HEK293 (cell line): Measurements from ENCODE around the gene PLPP6.

ENCODE experiments used
- CTCF ChIP-seq: fragments of 450-650 bp; formaldehyde crosslinking; IDR thresholded peaks from 2 replicates; pipeline ENCODE4 v1.5.1; 2016; ENCODE audit warnings: missing biosample characterization, missing genetic modification characterization
- MYNN ChIP-seq: fragments of 450-650 bp; formaldehyde crosslinking; IDR thresholded peaks from 2 replicates; pipeline ENCODE4 v1.5.1; 2016; ENCODE audit warnings: missing biosample characterization, missing genetic modification characterization, borderline replicate concordance
- SP2 ChIP-seq: fragments of 450-650 bp; formaldehyde crosslinking; IDR thresholded peaks from 2 replicates; pipeline ENCODE4 v1.5.1; 2016; ENCODE audit warnings: missing biosample characterization, missing genetic modification characterization
- ZNF138 ChIP-seq: fragments of 450-650 bp; formaldehyde crosslinking; IDR thresholded peaks from 2 replicates; pipeline ENCODE4 v1.5.1; 2016; ENCODE audit warnings: missing biosample characterization, missing genetic modification characterization, borderline replicate concordance
- ZNF501 ChIP-seq: fragments of 450-650 bp; formaldehyde crosslinking; IDR thresholded peaks from 2 replicates; pipeline ENCODE4 v1.5.1; 2016; ENCODE audit warnings: missing biosample characterization, missing genetic modification characterization
- ZNF76 ChIP-seq: fragments of 450-650 bp; formaldehyde crosslinking; IDR thresholded peaks from 2 replicates; pipeline ENCODE4; 2016; ENCODE audit warnings: low read depth, missing biosample characterization, missing genetic modification characterization, borderline replicate concordance
- ZNF792 ChIP-seq: fragments of 450-650 bp; formaldehyde crosslinking; IDR thresholded peaks from 2 replicates; pipeline ENCODE4 v1.5.1; 2016; ENCODE audit warnings: missing biosample characterization, missing genetic modification characterization

- TF ChIP-seq ZNF501 (no peak), MYNN (tag by site-specific recombination) (no peak), CTCF (tag by site-specific recombination) (no peak), SP2 (tag by site-specific recombination) (no peak), ZNF792 (no peak), ZNF138 (no peak), ZNF76 (tag by site-specific recombination) (no peak)
Observed at GRCh38 chr9:4668604-4669003, 6.5 kb downstream of the PLPP6 start.
